Fibroblast of villous mesenchyme (primary cell): ENCODE results near the gene ITPK1. TPM values are rescaled to one million over a fixed set of nuclear protein-coding genes. Genes with fewer than 3 reads are reported as not detected.
A peak's percentile ranks its signal among the peaks of the same experiment; 100 is the strongest.

ENCODE experiments used
- DNase-seq: peaks from one replicate; pipeline ENCODE4 v3.0.0-alpha.2; 2010; ENCODE audit warnings: low read depth
- H3K4me3 ChIP-seq: 2 replicates; pipeline ENCODE4 v1.5.1; 2011; ENCODE audit warnings: low read depth, mild to moderate bottlenecking, low read length
- total RNA-seq: library from RNA; depleted of rRNA; stranded (reverse); fragments of >200 nt; gene quantifications from 2 replicates; pipeline ENCODE4 v1.2.3, GENCODE V29; 2012
- TF ChIP-seq, protein P1 (sequence below): IDR thresholded peaks from 2 replicates; pipeline ENCODE4 v1.5.1; 2012; ENCODE audit warnings: low read depth, mild to moderate bottlenecking, low read length; ENCODE audit not compliant: insufficient read depth

ITPK1 gene
- total RNA-seq, 1 donor: 15.5 TPM

DNA sequence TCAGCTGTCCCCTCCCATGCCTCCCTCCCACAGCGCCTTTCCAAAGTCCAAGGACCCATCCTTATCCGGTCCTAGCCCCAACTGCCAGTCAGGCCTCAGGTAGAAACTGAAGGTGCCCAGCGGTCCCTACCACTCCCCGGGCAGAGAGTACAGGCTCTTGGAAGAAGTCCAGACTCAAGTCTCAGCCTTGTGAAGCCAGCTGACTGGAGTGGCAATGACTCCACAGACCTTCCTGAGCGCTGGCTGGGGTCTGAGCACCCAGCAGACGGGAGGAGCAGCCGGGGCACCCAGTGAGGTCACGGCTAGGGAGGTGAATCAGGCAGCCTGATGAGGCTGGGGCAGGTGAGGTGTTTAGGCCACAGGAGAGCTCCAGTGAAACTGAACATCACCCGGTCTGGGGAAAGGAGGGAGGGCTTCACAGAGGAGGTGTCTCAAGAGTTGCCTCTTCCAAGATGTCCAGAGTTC lies 60.0 kb downstream of the ITPK1 start:
- no peak overlapping the region for H3K4me3 ChIP-seq
- no peak for DNase-seq
- TF ChIP-seq, protein P1, sequence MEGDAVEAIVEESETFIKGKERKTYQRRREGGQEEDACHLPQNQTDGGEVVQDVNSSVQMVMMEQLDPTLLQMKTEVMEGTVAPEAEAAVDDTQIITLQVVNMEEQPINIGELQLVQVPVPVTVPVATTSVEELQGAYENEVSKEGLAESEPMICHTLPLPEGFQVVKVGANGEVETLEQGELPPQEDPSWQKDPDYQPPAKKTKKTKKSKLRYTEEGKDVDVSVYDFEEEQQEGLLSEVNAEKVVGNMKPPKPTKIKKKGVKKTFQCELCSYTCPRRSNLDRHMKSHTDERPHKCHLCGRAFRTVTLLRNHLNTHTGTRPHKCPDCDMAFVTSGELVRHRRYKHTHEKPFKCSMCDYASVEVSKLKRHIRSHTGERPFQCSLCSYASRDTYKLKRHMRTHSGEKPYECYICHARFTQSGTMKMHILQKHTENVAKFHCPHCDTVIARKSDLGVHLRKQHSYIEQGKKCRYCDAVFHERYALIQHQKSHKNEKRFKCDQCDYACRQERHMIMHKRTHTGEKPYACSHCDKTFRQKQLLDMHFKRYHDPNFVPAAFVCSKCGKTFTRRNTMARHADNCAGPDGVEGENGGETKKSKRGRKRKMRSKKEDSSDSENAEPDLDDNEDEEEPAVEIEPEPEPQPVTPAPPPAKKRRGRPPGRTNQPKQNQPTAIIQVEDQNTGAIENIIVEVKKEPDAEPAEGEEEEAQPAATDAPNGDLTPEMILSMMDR: no peak

- TF ChIP-seq, protein P1: no peak
- DNase-seq: no peak
- no peak overlapping the region for H3K4me3 ChIP-seq
Measured at GRCh38 chr14:93054876-93055275, 60.8 kb downstream of the ITPK1 start.

DNA sequence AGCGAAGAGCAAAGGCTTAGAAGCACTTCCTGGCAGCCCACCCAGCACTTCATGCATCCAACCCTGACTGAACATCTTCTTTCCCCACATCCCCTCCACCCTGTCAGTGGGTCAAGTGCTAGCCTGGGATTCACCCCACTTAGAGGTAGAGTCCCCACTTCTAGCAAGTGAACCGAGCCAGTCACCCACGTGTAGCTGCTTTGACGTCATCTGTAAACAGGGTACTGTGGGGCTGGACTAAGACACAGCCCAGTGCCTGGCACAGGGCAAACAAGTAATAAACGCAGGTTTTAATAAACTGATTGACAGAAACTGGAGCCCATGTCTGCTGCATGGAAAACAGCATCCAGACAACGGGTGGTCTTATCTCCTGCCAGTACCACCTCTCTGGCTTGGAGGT lies 61.7 kb downstream of the ITPK1 start:
- no peak overlapping the region for H3K4me3 ChIP-seq
- DNase-seq: no peak
- TF ChIP-seq, protein P1: no peak

DNA sequence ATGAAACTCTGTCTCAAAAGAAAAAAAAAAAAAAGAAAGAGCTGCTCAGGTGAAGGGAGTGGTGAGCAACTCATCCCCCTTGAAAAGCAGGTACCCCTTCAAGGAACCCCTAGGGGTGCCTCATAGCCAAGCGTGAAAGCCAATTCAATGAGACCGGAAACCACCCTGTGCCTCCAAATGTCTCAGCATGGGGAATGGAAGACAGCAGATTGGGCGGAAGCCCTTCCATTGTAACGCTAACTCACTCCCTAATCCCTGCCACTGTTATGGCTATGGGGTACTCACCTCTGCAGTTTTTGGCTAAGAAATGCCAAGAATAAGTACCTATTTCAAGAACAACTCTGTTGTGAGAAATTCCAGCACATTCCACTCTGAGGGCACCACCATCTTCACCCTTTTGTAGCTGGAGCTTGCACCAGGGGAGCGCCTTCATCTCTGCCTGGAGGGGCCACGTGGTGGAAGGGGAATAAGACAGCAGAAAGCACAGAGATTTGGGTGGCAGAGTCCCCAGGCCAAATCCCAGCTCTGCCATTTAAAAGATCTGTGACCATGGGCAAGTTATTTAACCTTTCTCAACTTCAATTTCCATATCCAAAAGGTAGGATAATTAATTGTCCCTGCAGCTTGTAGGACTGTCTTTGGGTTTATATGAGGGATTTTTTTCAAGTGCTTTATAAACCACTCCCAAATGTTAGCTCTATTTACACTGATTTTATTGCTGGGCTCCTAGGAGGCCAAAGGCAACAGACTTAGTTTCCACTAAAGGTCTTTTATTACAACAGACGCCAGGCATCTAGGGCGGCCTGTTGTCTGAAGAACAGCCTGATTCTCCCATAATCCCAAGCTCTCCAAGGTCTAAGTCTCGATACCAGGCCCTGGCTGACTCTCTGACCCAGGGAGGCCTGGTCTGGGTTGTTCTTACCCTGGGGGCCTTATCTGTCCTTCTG lies 63.9 kb downstream of the ITPK1 start:
- TF ChIP-seq, protein P1: no peak
- no peak for DNase-seq
- no peak overlapping the region for H3K4me3 ChIP-seq

GRCh38 chr14:93050761-93051160 lies 65.0 kb downstream of the ITPK1 start:
- DNase-seq: no peak
- TF ChIP-seq, protein P1: no peak
- H3K4me3 ChIP-seq: no peak overlapping the region

DNA sequence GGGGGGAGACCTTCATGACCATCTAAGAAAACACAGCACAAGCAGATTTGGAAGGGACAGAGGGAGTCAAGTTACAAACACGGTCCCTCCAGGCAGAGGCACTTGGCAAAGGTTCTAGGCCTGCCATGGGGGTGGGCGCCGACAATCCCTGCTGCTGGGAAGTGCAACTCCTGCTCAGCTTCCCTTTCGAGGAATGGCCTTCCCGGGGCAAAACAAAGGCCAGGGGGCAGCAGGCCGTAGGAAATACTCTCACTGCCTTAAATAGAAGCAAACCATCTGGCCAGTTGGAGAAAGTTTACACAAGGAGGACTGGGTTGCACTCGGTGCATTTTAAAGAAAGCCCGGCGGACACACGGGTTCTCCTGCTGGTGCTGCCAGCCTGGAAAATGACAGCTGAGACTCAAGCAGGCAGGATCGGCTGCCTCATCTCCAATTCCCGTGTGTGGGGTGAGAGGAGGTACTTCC lies 65.8 kb downstream of the ITPK1 start:
- DNase-seq: peak; percentile 70
- TF ChIP-seq, protein P1: no peak

More for the DNA sequence above, 65.8 kb downstream of the ITPK1 start:
- H3K4me3 ChIP-seq: no peak overlapping the region
